Vagina (tissue), 2 donors: ENCODE measurements around the gene TMEM220. TPM values are rescaled to one million over a fixed set of nuclear protein-coding genes. Genes with fewer than 3 reads are reported as not detected.

ENCODE experiments used
- DNase-seq, 2 donors: peaks; one replicate each; pipeline ENCODE4 v3.0.0-alpha.2; 2017; ENCODE audit errors: extremely low spot score in 2 of 2
- H3K27ac ChIP-seq: fragments of 200-600 bp; sonication (generic); one replicate; pipeline ENCODE4 v1.5.1; 2019
- H3K27me3 ChIP-seq: fragments of 200-600 bp; sonication (generic); one replicate; pipeline ENCODE4 v1.5.1; 2019
- H3K36me3 ChIP-seq, 2 donors: fragments of 200-600 bp; sonication (generic); one replicate each; pipeline ENCODE4 v1.5.1; 2017 to 2019
- H3K4me1 ChIP-seq: fragments of 200-600 bp; sonication (generic); one replicate; pipeline ENCODE4 v1.5.1; 2019
- H3K4me3 ChIP-seq, 2 donors: fragments of 200-600 bp; sonication (generic); 1 replicate in 1 of 2; 2 replicates in 1 of 2; pipeline ENCODE4 v1.5.1; 2016 to 2019
- H3K9me3 ChIP-seq: fragments of 200-600 bp; sonication (generic); one replicate; pipeline ENCODE4 v1.5.1; 2019
- CTCF ChIP-seq, 3 experiments: fragments of 450-650 bp in 2 of 3; fragments of 200-600 bp in 1 of 3; sonication (generic) in 1 of 3; IDR thresholded peaks; one replicate each; pipeline ENCODE4 v1.5.1; 2017 to 2019; ENCODE audit warnings: antibody characterized with exemption in 3 of 3, mild to moderate bottlenecking in 2 of 3, moderate library complexity in 2 of 3
- POLR2A ChIP-seq, 2 donors: fragments of 450-650 bp; IDR thresholded peaks; one replicate each; pipeline ENCODE4 v1.6.1; 2017; ENCODE audit warnings: antibody characterized with exemption in 2 of 2, mild to moderate bottlenecking in 2 of 2, moderate library complexity in 2 of 2
- POLR2AphosphoS5 ChIP-seq, 2 donors: sonication (generic); formaldehyde crosslinking; IDR thresholded peaks; one replicate each; pipeline ENCODE4 v1.9.0; 2017; ENCODE audit warnings: antibody characterized with exemption in 2 of 2, mild to moderate bottlenecking in 2 of 2, low read depth in 1 of 2; ENCODE audit not compliant: insufficient read depth in 1 of 2
- intact Hi-C: fragments of 100-400 bp; cut with DNase I; formaldehyde crosslinking; loops from one replicate; pipeline ENCODE4 v1.15.1; 2023
- total RNA-seq: library from RNA; depleted of rRNA; stranded (reverse); fragments of >200 nt; gene quantifications from one replicate; pipeline ENCODE4 v1.2.3, GENCODE V29; 2016

The TMEM220 gene
- 10.3 TPM for total RNA-seq

DNA sequence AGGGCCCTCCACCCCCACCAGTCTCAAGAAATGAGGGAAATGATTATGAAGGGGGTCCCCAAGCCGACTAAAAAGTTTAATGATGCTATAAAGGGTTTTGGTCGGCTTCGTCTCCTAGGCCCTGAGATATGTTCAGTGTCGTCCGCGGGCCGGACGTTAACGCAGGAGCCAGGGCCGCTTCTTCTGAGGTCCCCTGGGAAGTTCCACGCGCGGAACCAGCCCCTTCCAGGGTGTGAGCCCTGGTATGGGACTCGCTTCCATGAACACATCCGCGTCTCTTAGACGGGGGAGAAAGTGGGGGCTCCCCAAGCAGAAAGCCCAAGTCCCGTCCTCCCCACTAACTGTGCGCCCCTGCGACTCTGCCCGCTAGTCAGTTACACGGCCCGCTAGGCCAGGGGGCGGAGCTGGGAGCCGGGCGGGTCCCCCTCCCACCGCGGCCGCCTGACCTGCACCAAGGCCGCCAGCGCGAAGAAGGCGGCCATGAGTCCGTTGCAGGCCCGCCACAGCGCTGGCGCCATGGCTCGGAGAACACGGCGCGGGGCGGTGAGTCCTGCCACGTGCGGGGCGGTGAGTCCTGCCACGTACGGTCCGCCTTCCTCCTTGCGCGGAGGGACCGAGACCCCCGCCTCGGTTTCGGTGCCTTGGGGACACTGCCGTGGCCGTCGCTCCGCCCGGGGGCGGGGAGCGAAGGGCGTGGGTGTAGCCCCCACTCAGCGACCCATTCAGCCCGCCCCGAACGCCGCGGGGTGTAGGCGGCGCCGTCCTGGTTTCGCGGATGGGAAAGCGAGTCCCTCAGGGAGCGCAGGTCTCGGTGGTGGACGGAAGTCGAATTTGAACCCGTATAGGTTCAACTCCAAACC, at the start of gene TMEM220:
Gene TMEM220 (minus strand): TSS at position 690 of the 860 bp plus-strand sequence. CDS start 172 bp downstream, at position 518.
- H3K27ac ChIP-seq: peak within 1 kb of the TSS; percentile 95

GRCh38 chr17:10779609-10780008, 49.8 kb upstream of the TMEM220 start:
- TF ChIP-seq POLR2AphosphoS5 (IDR thresholded peaks at IDR 0.05; ENCODE audit: insufficient read depth in 1 of 2, low read depth in 1 of 2) (no peak), POLR2A (IDR thresholded peaks at IDR 0.05) (no peak), CTCF (IDR thresholded peaks at IDR 0.05) (no peak)
- intact Hi-C loops: no loop called here
- DNase-seq: no peak
- Histone ChIP-seq H3K36me3 (no peaks in the 10 kb centered on the region), H3K9me3 (no peaks in the 10 kb centered on the region), H3K27me3 (no peaks in the 10 kb centered on the region), H3K4me1 (no peaks in the 10 kb centered on the region), H3K27ac (no peak overlapping the region), H3K4me3 (no peak overlapping the region)

More for the DNA sequence above, at the start of gene TMEM220:
- no peaks in the 10 kb centered on the region for H3K9me3 ChIP-seq
- H3K4me1 ChIP-seq: peaks cover 11% of the 10 kb centered on the region
- no peaks in the 10 kb centered on the region for H3K36me3 ChIP-seq
- no peaks in the 10 kb centered on the region for H3K27me3 ChIP-seq
- peak in 1 of 2 donors; percentile 92 for DNase-seq
- peak within 1 kb of the TSS; percentile 74 to 79 for H3K4me3 ChIP-seq
- TF ChIP-seq POLR2AphosphoS5 (IDR thresholded peaks at IDR 0.05; ENCODE audit: insufficient read depth in 1 of 2, low read depth in 1 of 2) (peak in 1 of 2 donors; percentile 95), POLR2A (IDR thresholded peaks at IDR 0.05) (peak in 1 of 2 donors; percentile 34), CTCF (IDR thresholded peaks at IDR 0.05) (no peak)
- intact Hi-C loops: no loop called here

DNA sequence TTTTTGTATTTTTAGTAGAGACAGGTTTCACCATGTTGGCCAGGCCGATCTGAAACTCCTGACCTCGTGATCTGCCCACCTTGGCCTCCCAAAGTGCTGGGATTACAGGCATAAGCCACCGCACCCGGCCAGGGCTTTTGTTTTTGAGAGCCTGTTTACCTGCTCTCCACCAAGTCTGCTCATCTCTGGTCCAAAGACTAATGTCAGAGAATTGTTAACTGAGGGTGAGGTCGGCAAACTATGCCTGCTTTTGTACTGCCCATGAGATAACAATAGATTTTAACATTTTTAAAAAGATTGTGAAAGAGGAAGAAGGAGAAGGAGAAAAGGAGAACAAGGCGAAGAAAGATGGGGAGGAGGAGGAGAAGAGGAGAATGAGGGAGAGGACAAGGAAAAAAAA, 48.1 kb upstream of the TMEM220 start:
- Histone ChIP-seq H3K27ac (no peak overlapping the region), H3K4me1 (no peaks in the 10 kb centered on the region), H3K36me3 (no peaks in the 10 kb centered on the region), H3K27me3 (no peaks in the 10 kb centered on the region), H3K4me3 (no peak overlapping the region), H3K9me3 (no peaks in the 10 kb centered on the region)
- no peak for TF ChIP-seq POLR2AphosphoS5 (IDR thresholded peaks at IDR 0.05; ENCODE audit: insufficient read depth in 1 of 2, low read depth in 1 of 2)
- TF ChIP-seq POLR2A (IDR thresholded peaks at IDR 0.05): no peak
- TF ChIP-seq CTCF (IDR thresholded peaks at IDR 0.05): no peak
- DNase-seq: no peak
- intact Hi-C loops: no loop called here

DNA sequence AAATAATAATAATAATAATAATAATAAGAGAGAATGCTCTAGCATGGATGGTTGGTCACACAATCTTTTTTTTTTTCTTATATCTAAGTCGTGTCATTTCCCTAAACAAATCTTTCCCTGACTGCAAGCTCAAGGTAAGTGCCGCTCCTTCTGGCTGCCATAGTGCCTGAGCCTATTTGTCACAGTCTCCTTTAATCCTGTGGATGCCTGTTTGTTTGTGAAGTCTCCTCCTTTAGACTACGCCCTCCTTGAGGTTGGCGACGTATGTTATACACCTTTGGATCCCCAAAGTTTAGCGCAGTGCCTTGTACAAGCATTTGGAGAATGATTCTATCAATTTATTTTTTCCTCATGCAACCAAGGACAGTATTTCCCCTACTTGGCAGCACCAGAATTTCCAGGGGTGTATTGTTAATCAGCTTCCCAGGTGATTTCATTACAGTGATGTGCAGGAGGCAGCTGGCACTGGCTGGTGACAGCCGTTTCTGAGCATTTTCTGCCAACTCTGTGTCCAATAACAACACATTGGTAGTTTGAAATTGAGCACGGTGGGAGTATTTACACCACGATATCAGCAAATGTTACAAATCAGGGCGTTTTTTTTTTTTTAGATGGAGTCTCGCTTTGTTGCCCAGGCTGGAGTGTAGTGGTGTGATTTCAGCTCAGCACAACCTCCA, 47.4 kb upstream of the TMEM220 start:
- intact Hi-C loops: no loop called here
- Histone ChIP-seq H3K4me1 (no peaks in the 10 kb centered on the region), H3K27ac (no peak overlapping the region), H3K4me3 (no peak overlapping the region), H3K36me3 (no peaks in the 10 kb centered on the region), H3K9me3 (no peaks in the 10 kb centered on the region), H3K27me3 (no peaks in the 10 kb centered on the region)
- no peak for DNase-seq
- TF ChIP-seq POLR2AphosphoS5 (IDR thresholded peaks at IDR 0.05; ENCODE audit: insufficient read depth in 1 of 2, low read depth in 1 of 2): no peak
- TF ChIP-seq POLR2A (IDR thresholded peaks at IDR 0.05): no peak
- TF ChIP-seq CTCF (IDR thresholded peaks at IDR 0.05): no peak
